SK-N-SH (cell line): ENCODE measurements around the gene EEIG1. TPM values are rescaled to one million over a fixed set of nuclear protein-coding genes. Genes with fewer than 3 reads are reported as not detected.

Experiments used
- CTCF ChIA-PET: fragments of 300-600, 350-600 bp; formaldehyde crosslinking; extraction: SDS; loops from one replicate; lab custom pipeline; 2021; lab: Yijun Ruan, JAX
- POLR2A ChIA-PET: fragments of 350-600 bp; sonication (Branson Sonifier 250); formaldehyde crosslinking; extraction: SDS; loops from one replicate; lab custom pipeline; 2020; ENCODE audit warnings: antibody characterized with exemption, inconsistent platforms; lab: Yijun Ruan, JAX
- DNase-seq: peaks from one replicate; pipeline ENCODE4 v3.0.0; 2012
- H2AFZ ChIP-seq: fragments of 200-600 bp; sonication (generic); 2 replicates; pipeline ENCODE4 v1.8.1; 2016; ENCODE audit warnings: antibody characterized with exemption, mild to moderate bottlenecking, low read depth
- H3F3A ChIP-seq: fragments of 200-600 bp; sonication (generic); replicated peaks from 2 replicates; pipeline ENCODE3; 2016; ENCODE audit warnings: antibody characterized with exemption, mild to moderate bottlenecking; ENCODE audit not compliant: insufficient read depth
- H3K27ac ChIP-seq, 2 experiments: fragments of 200-500 bp in 1 of 2; fragments of 200-600 bp in 1 of 2; sonication (Bioruptor generic) in 1 of 2; sonication (generic), shearing (Covaris generic) in 1 of 2; 2 replicates each; pipeline versions ENCODE4 v1.5.1 to v1.6.1; 2014 to 2016; ENCODE audit warnings: low read depth in 2 of 2, inconsistent platforms in 1 of 2, low read length in 1 of 2, mild to moderate bottlenecking in 1 of 2, mixed read lengths in 1 of 2
- H3K27me3 ChIP-seq: fragments of 200-600 bp; sonication (generic), shearing (Covaris generic); 2 replicates; pipeline ENCODE4 v1.6.1; 2016; ENCODE audit warnings: mixed run types; ENCODE audit not compliant: insufficient read depth
- H3K36me3 ChIP-seq, 2 experiments: fragments of 200-500 bp in 1 of 2; fragments of 200-600 bp in 1 of 2; sonication (Bioruptor generic) in 1 of 2; sonication (generic) in 1 of 2; replicated peaks in 1 of 2; 2 replicates each; pipeline versions ENCODE3 to v1.5.1; 2014 to 2016; ENCODE audit warnings: low read length in 1 of 2, mild to moderate bottlenecking in 1 of 2; ENCODE audit not compliant: insufficient read depth in 2 of 2, control insufficient read depth in 1 of 2
- H3K4me1 ChIP-seq, 2 experiments: fragments of 200-500 bp in 1 of 2; fragments of 200-600 bp in 1 of 2; sonication (Bioruptor generic) in 1 of 2; sonication (generic), shearing (Covaris generic) in 1 of 2; 2 replicates each; pipeline versions ENCODE4 v1.5.1 to v1.6.1; 2014 to 2016; ENCODE audit warnings: low read depth in 1 of 2, low read length in 1 of 2, mixed run types in 1 of 2; ENCODE audit not compliant: insufficient read depth in 2 of 2, control insufficient read depth in 1 of 2
- H3K4me2 ChIP-seq: fragments of 200-600 bp; sonication (generic), shearing (Covaris generic); 2 replicates; pipeline ENCODE4 v1.6.1; 2017; ENCODE audit warnings: mixed run types
- H3K4me3 ChIP-seq, 2 experiments: fragments of 200-500 bp in 1 of 2; fragments of 200-600 bp in 1 of 2; sonication (Bioruptor generic) in 1 of 2; sonication (generic), shearing (Covaris generic) in 1 of 2; 2 replicates each; pipeline versions ENCODE4 v1.5.1 to v1.8.1; 2014 to 2016; ENCODE audit warnings: low read depth in 2 of 2, inconsistent platforms in 1 of 2, low read length in 1 of 2, mild to moderate bottlenecking in 1 of 2, mixed read lengths in 1 of 2, moderate library complexity in 1 of 2
- H3K79me2 ChIP-seq: fragments of 200-600 bp; sonication (generic); 2 replicates; pipeline ENCODE4 v1.8.1; 2017; ENCODE audit warnings: mild to moderate bottlenecking; ENCODE audit not compliant: insufficient read depth
- H3K9ac ChIP-seq: fragments of 200-600 bp; sonication (generic); 2 replicates; pipeline ENCODE4 v1.6.1; 2017; ENCODE audit warnings: mixed run types
- H3K9me2 ChIP-seq: fragments of 200-600 bp; sonication (generic); 2 replicates; pipeline ENCODE4 v1.6.1; 2017; ENCODE audit warnings: mixed run types
- H3K9me3 ChIP-seq: fragments of 200-600 bp; sonication (generic); 2 replicates; pipeline ENCODE4 v1.6.1; 2017; ENCODE audit warnings: mixed run types, mild to moderate bottlenecking, moderate library complexity
- H4K20me1 ChIP-seq: fragments of 200-600 bp; sonication (generic); 2 replicates; pipeline ENCODE4 v1.6.1; 2017; ENCODE audit warnings: mild to moderate bottlenecking, mixed run types; ENCODE audit not compliant: insufficient read depth
- CHD2 ChIP-seq: fragments of 150-350 bp; IDR thresholded peaks from 2 replicates; pipeline ENCODE4 v1.6.1; 2018; ENCODE audit warnings: low read length; ENCODE audit not compliant: partially characterized antibody
- ELF1 ChIP-seq: IDR thresholded peaks from 2 replicates; pipeline ENCODE4 v1.4.0; 2012
- EZH2phosphoT487 ChIP-seq: fragments of 200-600 bp; sonication (generic); IDR thresholded peaks from 2 replicates; pipeline ENCODE4 v1.6.1; 2017; ENCODE audit warnings: low read depth, mixed run types, mild to moderate bottlenecking, antibody characterized with exemption, moderate library complexity, borderline replicate concordance
- FOSL2 ChIP-seq: IDR thresholded peaks from 2 replicates; pipeline ENCODE4 v1.4.0; 2012; ENCODE audit warnings: low read depth, mild to moderate bottlenecking, moderate library complexity, borderline replicate concordance
- FOXJ3 ChIP-seq: sonication (generic); formaldehyde crosslinking; IDR thresholded peaks from 2 replicates; pipeline ENCODE4 v1.5.1; 2020; ENCODE audit warnings: mild to moderate bottlenecking, missing genetic modification reagents
- FOXM1 ChIP-seq: IDR thresholded peaks from 2 replicates; pipeline ENCODE4 v1.4.0; 2012; ENCODE audit warnings: low read depth, mild to moderate bottlenecking
- GABPA ChIP-seq: IDR thresholded peaks from 2 replicates; pipeline ENCODE4 v1.4.0; 2012; ENCODE audit warnings: low read depth, mild to moderate bottlenecking
- GATA2 ChIP-seq: sonication (generic); formaldehyde crosslinking; IDR thresholded peaks from 2 replicates; pipeline ENCODE4 v1.5.0; 2020; ENCODE audit warnings: mild to moderate bottlenecking, missing genetic modification reagents
- MEF2A ChIP-seq: IDR thresholded peaks from 2 replicates; pipeline ENCODE4 v1.4.0; 2012; ENCODE audit warnings: low read depth, borderline replicate concordance
- MXI1 ChIP-seq: IDR thresholded peaks from 2 replicates; pipeline ENCODE4 v1.6.1; 2012; ENCODE audit warnings: mild to moderate bottlenecking, low read depth, low read length, improper control_type of control experiment
- NFIC ChIP-seq: IDR thresholded peaks from 2 replicates; pipeline ENCODE4 v1.4.0; 2012; ENCODE audit warnings: borderline replicate concordance
- PBX3 ChIP-seq: IDR thresholded peaks from 2 replicates; pipeline ENCODE4; 2012
- RFX5 ChIP-seq: IDR thresholded peaks from 2 replicates; pipeline ENCODE4 v1.6.1; 2012; ENCODE audit warnings: mild to moderate bottlenecking, improper control_type of control experiment, low read length
- SMC3 ChIP-seq: IDR thresholded peaks from 2 replicates; pipeline ENCODE4 v1.6.1; 2012; ENCODE audit warnings: low read depth, low read length, improper control_type of control experiment
- TAF1 ChIP-seq: IDR thresholded peaks from 2 replicates; pipeline ENCODE4 v1.6.1; 2012; ENCODE audit warnings: low read depth, mild to moderate bottlenecking, low read length, moderate library complexity, borderline replicate concordance
- TCF12 ChIP-seq: IDR thresholded peaks from 2 replicates; pipeline ENCODE4 v1.4.0; 2012
- USF1 ChIP-seq: IDR thresholded peaks from 2 replicates; pipeline ENCODE4 v1.4.0; 2012; ENCODE audit warnings: low read depth, borderline replicate concordance
- YY1 ChIP-seq: IDR thresholded peaks from 2 replicates; pipeline ENCODE4 v1.4.0; 2012; ENCODE audit warnings: low read depth, mild to moderate bottlenecking
- WGBS: methylation state at CpG from one replicate; pipeline ENCODE4 v1.1.6; 2017; ENCODE audit warnings: low lambda C conversion rate; 5-methylcytosine and 5-hydroxymethylcytosine counted together
- polyA plus RNA-seq, 3 experiments: library from polyadenylated mRNA; depleted of rRNA; stranded (reverse); fragments of >200 nt; gene quantifications; 2 replicates each; pipeline ENCODE4 v1.2.3, GENCODE V29; 2012
- TF ChIP-seq, protein P1 (sequence below): IDR thresholded peaks from 2 replicates; pipeline ENCODE4 v1.4.0; 2012; ENCODE audit warnings: low read depth, borderline replicate concordance
- TF ChIP-seq, protein P2 (sequence below): fragments of 150-350 bp; IDR thresholded peaks from 2 replicates; pipeline ENCODE4 v1.6.1; 2016; ENCODE audit warnings: mild to moderate bottlenecking, low read depth, low read length

The EEIG1 gene
- polyA plus RNA-seq, 1 of the 3 experiments (the other 2 are of a cell fraction): 26.2 TPM

DNA sequence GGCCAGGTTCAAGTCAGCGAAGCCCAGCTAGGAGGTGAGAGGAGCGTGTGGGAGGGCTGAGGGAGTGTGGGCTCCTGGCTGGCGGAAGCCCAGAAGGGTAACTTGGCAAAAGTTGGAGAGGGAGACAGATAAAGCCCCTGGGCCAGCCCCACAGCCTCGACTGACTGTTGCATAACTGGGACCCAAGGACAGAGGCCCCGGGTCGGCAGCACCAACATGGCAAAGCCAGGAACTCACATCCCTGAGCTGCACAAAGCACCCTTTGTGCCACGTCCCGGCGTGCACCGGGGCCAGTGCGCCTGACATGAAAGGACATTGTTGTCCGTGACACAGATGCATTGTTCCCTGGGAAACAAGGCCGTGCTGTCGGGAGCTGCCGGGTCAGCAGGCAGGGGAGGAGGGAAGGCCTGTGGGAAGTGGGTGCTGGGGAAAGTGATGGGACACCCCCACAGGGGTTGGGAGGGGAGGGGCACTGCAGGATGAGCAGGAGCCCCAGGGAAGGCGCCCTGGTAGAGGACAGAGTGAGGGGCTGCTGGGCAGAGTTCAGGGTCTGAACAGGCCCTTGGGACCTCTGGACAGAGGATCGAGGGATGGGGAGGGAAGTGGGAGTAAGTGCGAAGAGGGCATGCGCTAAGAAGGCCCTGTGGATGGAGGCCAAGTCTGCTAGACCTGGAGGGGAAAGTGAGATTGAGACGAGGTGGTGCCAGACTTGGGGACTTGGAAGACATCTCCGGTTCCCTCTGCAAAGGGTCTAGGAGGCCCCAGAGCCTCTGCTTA lies 30.1 kb downstream of the EEIG1 start:
- Histone ChIP-seq H4K20me1 (peaks cover 37% of the 10 kb centered on the region), H3K9me2 (no peaks in the 10 kb centered on the region), H3K4me3 (no peak overlapping the region), H3K79me2 (peaks cover 35% of the 10 kb centered on the region; the same call in 1 of the 2 replicates), H3K4me2 (no peak overlapping the region), H3K9ac (no peak overlapping the region), H3K36me3 (peaks cover 0 to 7% of the 10 kb centered on the region in 2 experiments), H3K9me3 (no peaks in the 10 kb centered on the region), H3K27ac (peak overlapping the region in 1 of 2 experiments; percentile 78; a peak in 2 of 4 replicates), H3K27me3 (no peaks in the 10 kb centered on the region), H3K4me1 (peaks cover 0 to 73% of the 10 kb centered on the region in 2 experiments; a peak in 2 of 4 replicates), H3F3A (no peaks in the 10 kb centered on the region), H2AFZ (no peak overlapping the region)
- ChIA-PET CTCF (interaction anchor here (1.0 to 9.9 kb wide), 5 partner anchors 14 to 167 kb away, joined by 3 to 125 read pairs (median 4); no protein-coding TSS in a partner anchor), POLR2A (no interaction called here)
- TF ChIP-seq FOXM1 (no peak), YY1 (no peak), CHD2 (no peak), TAF1 (no peak), EZH2phosphoT487 (no peak), PBX3 (no peak), GABPA (no peak), SMC3 (no peak), MXI1 (no peak), NFIC (no peak), TCF12 (no peak), FOXJ3 (CRISPR knock-in tag) (no peak), GATA2 (no peak), USF1 (no peak), ELF1 (no peak), MEF2A (no peak), FOSL2 (no peak), RFX5 (no peak)
- TF ChIP-seq, protein P1, sequence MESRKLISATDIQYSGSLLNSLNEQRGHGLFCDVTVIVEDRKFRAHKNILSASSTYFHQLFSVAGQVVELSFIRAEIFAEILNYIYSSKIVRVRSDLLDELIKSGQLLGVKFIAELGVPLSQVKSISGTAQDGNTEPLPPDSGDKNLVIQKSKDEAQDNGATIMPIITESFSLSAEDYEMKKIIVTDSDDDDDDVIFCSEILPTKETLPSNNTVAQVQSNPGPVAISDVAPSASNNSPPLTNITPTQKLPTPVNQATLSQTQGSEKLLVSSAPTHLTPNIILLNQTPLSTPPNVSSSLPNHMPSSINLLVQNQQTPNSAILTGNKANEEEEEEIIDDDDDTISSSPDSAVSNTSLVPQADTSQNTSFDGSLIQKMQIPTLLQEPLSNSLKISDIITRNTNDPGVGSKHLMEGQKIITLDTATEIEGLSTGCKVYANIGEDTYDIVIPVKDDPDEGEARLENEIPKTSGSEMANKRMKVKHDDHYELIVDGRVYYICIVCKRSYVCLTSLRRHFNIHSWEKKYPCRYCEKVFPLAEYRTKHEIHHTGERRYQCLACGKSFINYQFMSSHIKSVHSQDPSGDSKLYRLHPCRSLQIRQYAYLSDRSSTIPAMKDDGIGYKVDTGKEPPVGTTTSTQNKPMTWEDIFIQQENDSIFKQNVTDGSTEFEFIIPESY: no peak
- TF ChIP-seq, protein P2, sequence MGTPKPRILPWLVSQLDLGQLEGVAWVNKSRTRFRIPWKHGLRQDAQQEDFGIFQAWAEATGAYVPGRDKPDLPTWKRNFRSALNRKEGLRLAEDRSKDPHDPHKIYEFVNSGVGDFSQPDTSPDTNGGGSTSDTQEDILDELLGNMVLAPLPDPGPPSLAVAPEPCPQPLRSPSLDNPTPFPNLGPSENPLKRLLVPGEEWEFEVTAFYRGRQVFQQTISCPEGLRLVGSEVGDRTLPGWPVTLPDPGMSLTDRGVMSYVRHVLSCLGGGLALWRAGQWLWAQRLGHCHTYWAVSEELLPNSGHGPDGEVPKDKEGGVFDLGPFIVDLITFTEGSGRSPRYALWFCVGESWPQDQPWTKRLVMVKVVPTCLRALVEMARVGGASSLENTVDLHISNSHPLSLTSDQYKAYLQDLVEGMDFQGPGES: no peak
- DNase-seq: no peak
- 95% methylated on average over 15 of the region's 21 CpGs for WGBS
